Measurements from ENCODE around the gene EFR3B. TPM values are rescaled to one million over a fixed set of nuclear protein-coding genes. Genes with fewer than 3 reads are reported as not detected.

EFR3B gene
- total RNA-seq, 4 donors from 2014 or later: under 0.01 to 6.1 (median 1.3) TPM; not detected in 1

GRCh38 chr2:25068217-25068616, 26.3 kb downstream of the EFR3B start:
- H3K27ac ChIP-seq: no peak overlapping the region
- H3K36me3 ChIP-seq: no peaks in the 10 kb centered on the region
- no peaks in the 10 kb centered on the region for H3K9me3 ChIP-seq
- intact Hi-C loops (cut with DNase I; ENCODE audit: low total_unique reads): no loop called here
- DNase-seq: no peak
- H3K4me3 ChIP-seq: no peak overlapping the region
- H3K27me3 ChIP-seq: no peaks in the 10 kb centered on the region
- no peak for TF ChIP-seq CTCF (IDR thresholded peaks at IDR 0.05)
- no peak for TF ChIP-seq POLR2A (IDR thresholded peaks at IDR 0.05)
- H3K4me1 ChIP-seq: no peaks in the 10 kb centered on the region

DNA sequence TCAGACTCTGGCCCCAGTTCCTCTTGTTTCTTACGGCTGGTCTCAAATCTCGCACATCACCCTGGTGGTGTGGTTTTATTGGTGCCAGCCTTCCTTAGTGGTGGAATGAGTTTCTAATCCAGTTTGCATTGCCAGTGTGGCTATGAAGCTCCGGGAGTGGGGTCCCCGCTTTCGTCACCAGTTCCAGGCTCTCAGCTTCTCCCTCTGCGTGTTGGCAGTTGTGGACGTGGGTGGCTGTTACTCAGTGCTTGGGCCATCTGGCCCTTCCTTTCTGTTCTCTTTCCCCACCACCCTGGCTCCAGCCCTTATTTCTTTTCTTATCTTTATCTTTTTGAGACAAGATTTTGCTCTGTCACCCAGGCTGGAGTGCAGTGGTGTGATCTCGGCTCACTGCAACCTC, 30.1 kb downstream of the EFR3B start:
- DNase-seq: no peak
- H3K27ac ChIP-seq: no peak overlapping the region
- intact Hi-C loops (cut with DNase I; ENCODE audit: low total_unique reads): no loop called here

DNA sequence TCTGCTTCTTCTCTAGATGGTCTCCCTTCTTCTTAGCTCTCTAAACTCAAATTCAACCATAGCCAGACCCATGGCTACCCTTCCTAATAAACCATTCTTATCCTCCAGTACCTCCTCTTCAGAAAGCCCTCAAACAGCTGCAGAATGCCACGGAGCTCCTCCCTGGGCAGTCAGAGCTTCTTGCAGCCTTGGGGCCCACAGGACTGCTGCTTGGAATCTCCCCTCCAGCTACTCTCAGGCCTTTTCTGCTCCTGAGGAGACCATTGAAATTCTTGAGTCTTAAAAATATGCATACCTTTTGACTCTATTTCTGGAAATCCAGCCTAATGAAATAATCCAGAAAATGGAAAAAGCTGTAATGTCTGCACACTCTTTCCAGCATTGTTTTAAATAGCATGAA, 30.7 kb downstream of the EFR3B start:
- H3K4me3 ChIP-seq: no peak overlapping the region
- intact Hi-C loops (cut with DNase I; ENCODE audit: low total_unique reads): no loop called here
- no peak for TF ChIP-seq CTCF (IDR thresholded peaks at IDR 0.05)
- no peak for TF ChIP-seq POLR2A (IDR thresholded peaks at IDR 0.05)
- DNase-seq: no peak
- no peaks in the 10 kb centered on the region for H3K36me3 ChIP-seq
- H3K9me3 ChIP-seq: no peaks in the 10 kb centered on the region
- no peaks in the 10 kb centered on the region for H3K27me3 ChIP-seq
- H3K27ac ChIP-seq: no peak overlapping the region
- H3K4me1 ChIP-seq: no peaks in the 10 kb centered on the region

More for the DNA sequence above, 30.1 kb downstream of the EFR3B start:
- Histone ChIP-seq H3K27me3 (no peaks in the 10 kb centered on the region), H3K4me3 (no peak overlapping the region), H3K9me3 (no peaks in the 10 kb centered on the region), H3K36me3 (no peaks in the 10 kb centered on the region), H3K4me1 (no peaks in the 10 kb centered on the region)
- TF ChIP-seq POLR2A (IDR thresholded peaks at IDR 0.05) (no peak), CTCF (IDR thresholded peaks at IDR 0.05) (no peak)

GRCh38 chr2:25073025-25073424, 31.1 kb downstream of the EFR3B start:
- no peaks in the 10 kb centered on the region for H3K4me1 ChIP-seq
- intact Hi-C loops (cut with DNase I; ENCODE audit: low total_unique reads): no loop called here

DNA sequence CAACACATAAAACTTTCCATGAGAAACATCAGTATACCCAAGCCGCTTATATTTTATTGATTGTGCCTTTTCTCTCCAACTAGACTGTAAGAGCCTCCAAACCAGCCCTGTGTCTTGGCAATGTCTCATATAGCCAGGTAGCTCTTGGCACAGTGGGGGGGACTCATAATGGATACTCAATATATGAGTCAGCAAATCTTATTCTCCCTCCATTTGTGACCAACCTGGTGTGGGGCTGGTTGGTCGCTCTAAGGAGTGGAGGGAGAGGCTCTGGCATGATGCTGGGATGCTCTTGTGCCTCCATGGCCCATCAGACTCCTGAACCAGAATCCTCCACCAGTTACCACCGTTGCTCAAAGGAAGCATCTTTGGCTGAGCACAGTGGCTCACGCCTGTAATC, 32.0 kb downstream of the EFR3B start:
- intact Hi-C loops (cut with DNase I; ENCODE audit: low total_unique reads): no loop called here
- no peak overlapping the region for H3K4me3 ChIP-seq
- H3K27me3 ChIP-seq: no peaks in the 10 kb centered on the region
- no peaks in the 10 kb centered on the region for H3K36me3 ChIP-seq
- no peak for DNase-seq
- H3K9me3 ChIP-seq: no peaks in the 10 kb centered on the region
- H3K27ac ChIP-seq: no peak overlapping the region
- no peaks in the 10 kb centered on the region for H3K4me1 ChIP-seq
- TF ChIP-seq POLR2A (IDR thresholded peaks at IDR 0.05) (no peak), CTCF (IDR thresholded peaks at IDR 0.05) (no peak)

More at GRCh38 chr2:25073025-25073424, 31.1 kb downstream of the EFR3B start:
- H3K36me3 ChIP-seq: no peaks in the 10 kb centered on the region
- H3K27me3 ChIP-seq: no peaks in the 10 kb centered on the region
- no peak overlapping the region for H3K27ac ChIP-seq
- no peak overlapping the region for H3K4me3 ChIP-seq
- TF ChIP-seq CTCF (IDR thresholded peaks at IDR 0.05) (no peak), POLR2A (IDR thresholded peaks at IDR 0.05) (no peak)
- H3K9me3 ChIP-seq: no peaks in the 10 kb centered on the region
- no peak for DNase-seq
